Testis (tissue), 3 donors: ENCODE results near the gene COA3. TPM values are rescaled to one million over a fixed set of nuclear protein-coding genes. Genes with fewer than 3 reads are reported as not detected.

Experiments used
- DNase-seq: peaks from one replicate; pipeline ENCODE4 v3.0.0-alpha.2; 2019
- H3K27ac ChIP-seq, 2 donors: fragments of 200-600 bp; sonication (generic); one replicate each; pipeline ENCODE4 v1.5.1; 2019
- H3K27me3 ChIP-seq: fragments of 200-600 bp; sonication (generic); one replicate; pipeline ENCODE4 v1.5.1; 2019
- H3K36me3 ChIP-seq: fragments of 200-600 bp; sonication (generic); one replicate; pipeline ENCODE4 v1.5.1; 2017; ENCODE audit warnings: low read depth; ENCODE audit errors: missing control alignments
- H3K4me1 ChIP-seq: fragments of 200-600 bp; sonication (generic); one replicate; pipeline ENCODE4 v1.5.1; 2019
- H3K4me3 ChIP-seq, 2 donors: fragments of 200-600 bp; sonication (generic); one replicate each; pipeline ENCODE4 v1.5.1; 2017 to 2019
- H3K9me3 ChIP-seq: fragments of 200-600 bp; sonication (generic); one replicate; pipeline ENCODE4 v1.5.1; 2017
- POLR2A ChIP-seq: fragments of 450-650 bp; IDR thresholded peaks from one replicate; pipeline ENCODE4 v1.6.1; 2017; ENCODE audit warnings: antibody characterized with exemption, mild to moderate bottlenecking, moderate library complexity
- WGBS, 2 donors: methylation state at CpG; one replicate each; pipeline ENCODE4 v1.1.5; 2018; 5-methylcytosine and 5-hydroxymethylcytosine counted together
- intact Hi-C: fragments of 100-400 bp; cut with DNase I; formaldehyde crosslinking; loops from one replicate; pipeline ENCODE4 v1.15.1; 2023; ENCODE audit warnings: low total_unique reads
- polyA plus RNA-seq: library from polyadenylated mRNA; stranded (reverse); fragments of 350-450 nt; fragmentation: Illumina TruSeq; extraction: RNeasy Lipid Tissue Mini Kit (QIAGEN cat#74804); gene quantifications from one replicate; pipeline ENCODE4 v1.2.3, GENCODE V29; 2014; ENCODE audit warnings: low read depth, low replicate concordance; ENCODE audit not compliant: insufficient read depth
- total RNA-seq, 2 donors: library from RNA; depleted of rRNA; stranded (reverse); fragments of >200 nt; gene quantifications; one replicate each; pipeline ENCODE4 v1.2.3, GENCODE V29; 2016
- TF ChIP-seq, protein P1 (sequence below), 3 experiments: fragments of 450-650 bp in 2 of 3; fragments of 200-600 bp in 1 of 3; sonication (generic) in 1 of 3; IDR thresholded peaks; one replicate each; pipeline ENCODE4 v1.5.1; 2016 to 2019; ENCODE audit warnings: antibody characterized with exemption in 3 of 3, mild to moderate bottlenecking in 2 of 3, moderate library complexity in 1 of 3

Gene COA3
- total and polyA plus RNA-seq, 3 donors from 2014 or later: 43.0 to 52.7 (median 49.2) TPM

DNA sequence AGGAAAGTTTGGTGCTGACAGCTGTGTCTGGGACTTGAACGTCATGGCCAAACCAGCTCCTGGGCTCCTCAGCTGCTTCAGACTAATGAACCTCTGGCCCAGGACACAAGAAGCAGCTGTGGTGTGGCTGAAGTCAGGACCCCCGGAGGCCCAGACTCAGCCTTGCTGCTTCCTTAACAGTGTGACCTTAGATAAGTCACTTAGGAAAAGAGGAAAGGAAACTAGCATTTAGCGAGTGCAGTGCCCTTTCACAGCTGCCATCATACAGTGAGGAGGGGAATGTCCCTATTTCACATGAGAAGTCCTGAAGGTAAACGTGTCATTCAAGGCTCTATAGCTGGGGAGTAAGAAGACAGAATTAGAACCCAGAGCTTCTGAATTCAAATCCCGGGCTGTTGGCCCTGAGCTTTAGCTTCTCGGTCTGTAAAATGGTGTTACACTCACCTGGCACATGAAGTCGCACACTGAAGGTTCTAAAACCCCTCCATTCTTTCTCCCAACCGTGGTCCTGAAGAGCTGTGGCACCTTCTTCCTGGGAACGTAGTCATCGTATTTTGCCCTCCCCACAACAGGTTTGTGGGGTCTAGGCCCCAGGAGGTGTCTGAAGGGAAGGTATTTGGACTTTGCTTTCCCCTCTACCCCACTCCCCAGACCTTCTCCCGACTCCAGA is 38.4 kb downstream of the COA3 start:
- intact Hi-C loops: loop anchor here (5.0 kb wide), 1 partner anchor 38 kb away; no protein-coding TSS in a partner anchor
- peaks cover 7% of the 10 kb centered on the region for H3K4me1 ChIP-seq
- H3K27me3 ChIP-seq: no peaks in the 10 kb centered on the region
- DNase-seq: no peak
- no peaks in the 10 kb centered on the region for H3K36me3 ChIP-seq
- peak overlapping the region in 1 of 2 donors; percentile 69 for H3K27ac ChIP-seq
- H3K4me3 ChIP-seq: peak overlapping the region; percentile 56 to 61
- no peak for TF ChIP-seq POLR2A
- TF ChIP-seq, protein P1, sequence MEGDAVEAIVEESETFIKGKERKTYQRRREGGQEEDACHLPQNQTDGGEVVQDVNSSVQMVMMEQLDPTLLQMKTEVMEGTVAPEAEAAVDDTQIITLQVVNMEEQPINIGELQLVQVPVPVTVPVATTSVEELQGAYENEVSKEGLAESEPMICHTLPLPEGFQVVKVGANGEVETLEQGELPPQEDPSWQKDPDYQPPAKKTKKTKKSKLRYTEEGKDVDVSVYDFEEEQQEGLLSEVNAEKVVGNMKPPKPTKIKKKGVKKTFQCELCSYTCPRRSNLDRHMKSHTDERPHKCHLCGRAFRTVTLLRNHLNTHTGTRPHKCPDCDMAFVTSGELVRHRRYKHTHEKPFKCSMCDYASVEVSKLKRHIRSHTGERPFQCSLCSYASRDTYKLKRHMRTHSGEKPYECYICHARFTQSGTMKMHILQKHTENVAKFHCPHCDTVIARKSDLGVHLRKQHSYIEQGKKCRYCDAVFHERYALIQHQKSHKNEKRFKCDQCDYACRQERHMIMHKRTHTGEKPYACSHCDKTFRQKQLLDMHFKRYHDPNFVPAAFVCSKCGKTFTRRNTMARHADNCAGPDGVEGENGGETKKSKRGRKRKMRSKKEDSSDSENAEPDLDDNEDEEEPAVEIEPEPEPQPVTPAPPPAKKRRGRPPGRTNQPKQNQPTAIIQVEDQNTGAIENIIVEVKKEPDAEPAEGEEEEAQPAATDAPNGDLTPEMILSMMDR (IDR thresholded peaks at IDR 0.05): no peak
- WGBS, 2 donors: 32 to 50% methylated on average over 11 of the region's 11 CpGs
- no peaks in the 10 kb centered on the region for H3K9me3 ChIP-seq

DNA sequence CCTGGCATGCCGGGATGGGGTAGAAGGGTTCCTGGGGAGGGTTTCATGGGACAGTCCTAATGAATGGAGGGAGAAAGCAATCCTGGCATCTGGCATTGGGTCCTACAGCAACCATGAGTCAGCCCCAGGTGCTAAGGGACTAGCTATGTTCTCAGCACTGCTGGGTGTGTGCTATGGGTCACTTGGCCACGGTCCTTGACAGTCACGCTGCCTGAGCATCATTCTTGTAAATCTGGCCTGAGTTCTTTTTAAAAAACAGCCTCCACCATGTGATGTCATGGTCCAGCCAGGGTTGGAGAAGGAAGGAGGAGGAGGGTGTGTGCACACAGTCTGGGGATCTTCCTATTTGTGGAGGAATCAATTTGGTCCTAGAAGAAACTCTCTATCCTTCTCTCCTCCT is 43.7 kb downstream of the COA3 start:
- Histone ChIP-seq H3K27ac (no peak overlapping the region), H3K4me1 (peaks cover 4% of the 10 kb centered on the region), H3K27me3 (no peaks in the 10 kb centered on the region), H3K4me3 (no peak overlapping the region), H3K36me3 (no peaks in the 10 kb centered on the region), H3K9me3 (no peaks in the 10 kb centered on the region)
- TF ChIP-seq POLR2A: no peak
- TF ChIP-seq, protein P1 (IDR thresholded peaks at IDR 0.05): no peak
- DNase-seq: no peak
- intact Hi-C loops: no loop called here
- 84 to 98% methylated on average over 3 of the region's 3 CpGs for WGBS, 2 donors

DNA sequence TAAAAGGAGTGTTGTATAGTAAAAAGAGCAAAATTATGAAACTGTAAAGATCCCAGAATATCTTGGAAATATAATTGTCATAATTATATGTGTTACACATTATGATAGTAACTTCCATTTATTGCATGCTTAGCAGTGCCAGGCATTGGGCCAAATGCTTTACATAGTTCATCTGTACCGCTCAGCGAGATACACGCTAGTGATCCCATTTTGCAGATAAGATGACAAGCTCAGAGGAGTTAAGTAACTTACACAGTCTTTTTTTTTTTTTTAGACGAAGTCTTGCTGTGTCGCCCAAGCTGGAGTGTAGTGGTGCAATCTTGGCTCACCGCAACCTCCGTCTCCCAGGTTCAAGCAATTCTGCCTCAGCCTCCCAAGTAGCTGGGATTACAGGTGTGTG is 46.9 kb downstream of the COA3 start:
- peaks cover 16% of the 10 kb centered on the region for H3K4me1 ChIP-seq
- DNase-seq: no peak
- WGBS, 2 donors: 84 to 88% methylated on average over 7 of the region's 7 CpGs

DNA sequence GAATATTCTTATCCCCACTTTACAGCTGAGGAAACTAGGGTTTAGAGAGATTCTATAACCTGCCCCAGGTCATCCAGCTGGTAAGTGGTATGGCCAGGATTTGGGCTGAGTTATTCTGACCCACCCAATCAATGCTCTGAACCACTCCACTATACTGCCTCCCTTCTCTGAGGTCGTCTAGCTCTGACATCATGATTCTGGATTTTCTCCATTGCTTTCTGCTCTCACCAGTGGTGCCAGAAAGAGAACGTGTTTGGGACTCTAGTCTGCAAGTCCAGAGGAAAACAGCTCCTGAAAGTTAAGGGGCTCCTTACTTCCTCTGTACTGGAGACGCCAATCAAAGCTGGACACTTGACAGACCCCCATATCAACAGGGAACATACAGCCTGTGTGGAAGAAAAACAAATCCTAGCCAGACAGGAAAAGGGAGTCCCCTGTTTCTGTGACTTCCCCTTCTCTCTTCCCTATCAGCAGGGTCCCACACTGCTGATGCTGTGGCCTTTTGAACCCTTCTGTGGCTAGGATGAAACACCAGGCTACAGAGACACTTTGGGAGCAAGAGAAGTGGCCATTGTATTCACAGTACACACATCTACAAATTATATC is 47.7 kb downstream of the COA3 start:
- H3K4me3 ChIP-seq: no peak overlapping the region
- no peak for DNase-seq
- no peaks in the 10 kb centered on the region for H3K9me3 ChIP-seq
- no peak for TF ChIP-seq POLR2A
- TF ChIP-seq, protein P1 (IDR thresholded peaks at IDR 0.05): no peak
- intact Hi-C loops: no loop called here
- H3K27me3 ChIP-seq: no peaks in the 10 kb centered on the region
- H3K36me3 ChIP-seq: no peaks in the 10 kb centered on the region
- H3K27ac ChIP-seq: peak overlapping the region in 1 of 2 donors; percentile 25
- peaks cover 16% of the 10 kb centered on the region for H3K4me1 ChIP-seq
- WGBS, 2 donors: 37 to 57% methylated on average over 3 of the region's 3 CpGs

More for the DNA sequence above, 46.9 kb downstream of the COA3 start:
- intact Hi-C loops: no loop called here
- Histone ChIP-seq H3K4me3 (no peak overlapping the region), H3K27ac (no peak overlapping the region), H3K9me3 (no peaks in the 10 kb centered on the region), H3K27me3 (no peaks in the 10 kb centered on the region), H3K36me3 (no peaks in the 10 kb centered on the region)
- no peak for TF ChIP-seq POLR2A
- TF ChIP-seq, protein P1 (IDR thresholded peaks at IDR 0.05): no peak
